Adrenal gland (tissue), 5 donors: ENCODE results near the gene CFAP210.

Experiments used
- POLR2A ChIP-seq, 2 donors: fragments of 450-650 bp; IDR thresholded peaks; one replicate each; pipeline ENCODE4 v1.6.1; 2017; ENCODE audit warnings: antibody characterized with exemption in 2 of 2, mild to moderate bottlenecking in 2 of 2, moderate library complexity in 1 of 2
- TF ChIP-seq, protein P1 (sequence below), 6 experiments: fragments of 450-650 bp in 4 of 6; fragments of 200-600 bp in 2 of 6; sonication (generic) in 1 of 6; IDR thresholded peaks; 1 replicate in 5 of 6; 2 replicates in 1 of 6; pipeline versions ENCODE4 v1.5.1 to v1.8.0; 2016 to 2021; ENCODE audit warnings: antibody characterized with exemption in 6 of 6, mild to moderate bottlenecking in 2 of 6, moderate library complexity in 1 of 6
- donor health status: DM: no; HTN: no; CAD: no.

DNA sequence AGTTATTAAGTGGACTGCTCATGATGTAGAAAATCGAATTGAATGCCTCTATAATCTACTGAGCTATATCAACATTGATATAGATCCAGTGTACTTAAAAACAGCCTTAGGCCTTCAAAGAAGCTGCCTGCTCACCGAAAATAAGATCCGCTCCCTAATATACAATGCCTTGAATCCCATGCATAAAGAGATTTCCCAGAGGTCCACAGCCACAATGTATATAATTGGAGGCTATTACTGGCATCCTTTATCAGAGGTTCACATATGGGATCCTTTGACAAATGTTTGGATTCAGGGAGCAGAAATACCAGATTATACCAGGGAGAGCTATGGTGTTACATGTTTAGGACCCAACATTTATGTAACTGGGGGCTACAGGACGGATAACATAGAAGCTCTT lies 41.4 kb upstream of the CFAP210 start:
- TF ChIP-seq, protein P1, sequence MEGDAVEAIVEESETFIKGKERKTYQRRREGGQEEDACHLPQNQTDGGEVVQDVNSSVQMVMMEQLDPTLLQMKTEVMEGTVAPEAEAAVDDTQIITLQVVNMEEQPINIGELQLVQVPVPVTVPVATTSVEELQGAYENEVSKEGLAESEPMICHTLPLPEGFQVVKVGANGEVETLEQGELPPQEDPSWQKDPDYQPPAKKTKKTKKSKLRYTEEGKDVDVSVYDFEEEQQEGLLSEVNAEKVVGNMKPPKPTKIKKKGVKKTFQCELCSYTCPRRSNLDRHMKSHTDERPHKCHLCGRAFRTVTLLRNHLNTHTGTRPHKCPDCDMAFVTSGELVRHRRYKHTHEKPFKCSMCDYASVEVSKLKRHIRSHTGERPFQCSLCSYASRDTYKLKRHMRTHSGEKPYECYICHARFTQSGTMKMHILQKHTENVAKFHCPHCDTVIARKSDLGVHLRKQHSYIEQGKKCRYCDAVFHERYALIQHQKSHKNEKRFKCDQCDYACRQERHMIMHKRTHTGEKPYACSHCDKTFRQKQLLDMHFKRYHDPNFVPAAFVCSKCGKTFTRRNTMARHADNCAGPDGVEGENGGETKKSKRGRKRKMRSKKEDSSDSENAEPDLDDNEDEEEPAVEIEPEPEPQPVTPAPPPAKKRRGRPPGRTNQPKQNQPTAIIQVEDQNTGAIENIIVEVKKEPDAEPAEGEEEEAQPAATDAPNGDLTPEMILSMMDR (IDR thresholded peaks at IDR 0.05) = no peak
- TF ChIP-seq POLR2A (IDR thresholded peaks at IDR 0.05) = no peak
